ENCODE measurements around the gene ABTB2. TPM values are rescaled to one million over a fixed set of nuclear protein-coding genes. Genes with fewer than 3 reads are reported as not detected.

ABTB2 gene
- polyA plus RNA-seq, 1 of the 3 experiments (the other 2 are of a cell fraction) = 7.8 TPM

- Histone ChIP-seq H3K36me3 (replicated peaks in 1 of 2; ENCODE audit: control insufficient read depth in 1 of 2, insufficient read depth in 2 of 2, low read length in 1 of 2) (no peaks in the 10 kb centered on the region), H3K79me2 (ENCODE audit: insufficient read depth) (no peaks in the 10 kb centered on the region), H3K27ac (ENCODE audit: low read depth in 2 of 2, low read length in 1 of 2) (no peak overlapping the region), H3K9me2 (no peaks in the 10 kb centered on the region), H3K4me2 (no peak overlapping the region), H3K9me3 (no peaks in the 10 kb centered on the region), H4K20me1 (ENCODE audit: insufficient read depth) (no peaks in the 10 kb centered on the region), H3F3A (replicated peaks; ENCODE audit: insufficient read depth) (peaks cover 21% of the 10 kb centered on the region), H3K27me3 (ENCODE audit: insufficient read depth) (no peaks in the 10 kb centered on the region), H3K4me1 (ENCODE audit: control insufficient read depth in 1 of 2, insufficient read depth in 2 of 2, low read depth in 1 of 2, low read length in 1 of 2) (peaks cover 7 to 39% of the 10 kb centered on the region in 2 experiments; a peak in 3 of 4 replicates), H3K4me3 (ENCODE audit: low read depth in 2 of 2, low read length in 1 of 2) (no peak overlapping the region), H2AFZ (ENCODE audit: low read depth) (no peak overlapping the region), H3K9ac (no peak overlapping the region)
- POLR2A ChIA-PET = no interaction called here
- 95% methylated on average over 4 of the region's 5 CpGs for WGBS (ENCODE audit: low lambda C conversion rate)
- CTCF ChIA-PET = interaction anchor here (1.2 kb wide), 1 partner anchor 10 kb away, joined by 3 read pairs; no protein-coding TSS in a partner anchor
- TF ChIP-seq CTCF (IDR thresholded peaks at IDR 0.05) (no peak), FOXJ3 (CRISPR knock-in tag; IDR thresholded peaks at IDR 0.05) (no peak), MAX (IDR thresholded peaks at IDR 0.05; ENCODE audit: low read depth) (no peak), ZBTB33 (IDR thresholded peaks at IDR 0.05; ENCODE audit: borderline replicate concordance, low read depth) (no peak), NFIC (IDR thresholded peaks at IDR 0.05; ENCODE audit: borderline replicate concordance) (no peak), NRF1 (IDR thresholded peaks at IDR 0.05; ENCODE audit: low read depth, low read length) (no peak), EP300 (IDR thresholded peaks at IDR 0.05; ENCODE audit: borderline replicate concordance in 1 of 2, low read depth in 1 of 2, low read length in 1 of 2) (no peak), SMC3 (IDR thresholded peaks at IDR 0.05; ENCODE audit: low read depth, low read length) (no peak), RXRA (IDR thresholded peaks at IDR 0.05; ENCODE audit: borderline replicate concordance, low read depth) (no peak), JUND (IDR thresholded peaks at IDR 0.05) (no peak), MEF2A (IDR thresholded peaks at IDR 0.05; ENCODE audit: borderline replicate concordance, low read depth) (no peak), YY1 (IDR thresholded peaks at IDR 0.05; ENCODE audit: low read depth) (no peak), TCF12 (IDR thresholded peaks at IDR 0.05) (no peak), FOXM1 (IDR thresholded peaks at IDR 0.05; ENCODE audit: low read depth) (no peak), MXI1 (IDR thresholded peaks at IDR 0.05; ENCODE audit: low read depth, low read length) (no peak)
- DNase-seq = no peak
Observed at GRCh38 chr11:34209809-34210208, 148.0 kb downstream of the ABTB2 start.

Data from SK-N-SH (cell line).